Neural cell (in vitro differentiated cells): Measurements from ENCODE around the gene NRXN2.

Experiments
- CTCF ChIP-seq: fragments of 450-650 bp; IDR thresholded peaks from 2 replicates; pipeline ENCODE4 v1.5.1; 2014; ENCODE audit warnings: antibody characterized with exemption, mild to moderate bottlenecking, moderate library complexity; ENCODE audit not compliant: poor library complexity, severe bottlenecking
- EZH2 ChIP-seq: fragments of 200-600, 300-800 bp; shearing (Covaris generic), sonication (generic); IDR thresholded peaks from 2 replicates; pipeline ENCODE4 v1.6.1; 2014; ENCODE audit warnings: antibody characterized with exemption, low read length, borderline replicate concordance, mild to moderate bottlenecking; ENCODE audit not compliant: insufficient read depth, poor library complexity, severe bottlenecking
- MXI1 ChIP-seq: fragments of 450-650 bp; conservative IDR thresholded peaks from 2 replicates; pipeline ENCODE4 v1.6.1; 2014; ENCODE audit warnings: antibody characterized with exemption, mild to moderate bottlenecking; ENCODE audit not compliant: poor library complexity, severe bottlenecking
- POLR2AphosphoS5 ChIP-seq: IDR thresholded peaks from 2 replicates; pipeline ENCODE4 v1.6.1; 2012
- RAD21 ChIP-seq: fragments of 450-650 bp; conservative IDR thresholded peaks from 2 replicates; pipeline ENCODE4 v1.6.1; 2014; ENCODE audit warnings: antibody characterized with exemption, mild to moderate bottlenecking, moderate library complexity
- REST ChIP-seq: IDR thresholded peaks from 2 replicates; pipeline ENCODE4 v1.6.1; 2012; ENCODE audit warnings: borderline replicate concordance
- SMC3 ChIP-seq: fragments of 450-650 bp; conservative IDR thresholded peaks from 2 replicates; pipeline ENCODE4 v1.6.1; 2014; ENCODE audit warnings: antibody characterized with exemption, mild to moderate bottlenecking, moderate library complexity; ENCODE audit not compliant: poor library complexity
- TAF1 ChIP-seq: IDR thresholded peaks from 2 replicates; pipeline ENCODE4 v1.6.1; 2012; ENCODE audit warnings: low read depth

- no peak for TF ChIP-seq RAD21
- no peak for TF ChIP-seq POLR2AphosphoS5
- TF ChIP-seq CTCF, result no peak
- TF ChIP-seq REST, result no peak
- TF ChIP-seq EZH2, result no peak
- no peak for TF ChIP-seq MXI1
- no peak for TF ChIP-seq SMC3
- TF ChIP-seq TAF1, result no peak
Measured at GRCh38 chr11:64659417-64660144, 63.4 kb downstream of the NRXN2 start.
